ENCODE data around the gene APLP2.
"Not testable (repeated sequence)": the region's sequence is repeated elsewhere in the genome, so short reads cannot be mapped to it uniquely, and the experiment has no call there.

The APLP2 gene

DNA sequence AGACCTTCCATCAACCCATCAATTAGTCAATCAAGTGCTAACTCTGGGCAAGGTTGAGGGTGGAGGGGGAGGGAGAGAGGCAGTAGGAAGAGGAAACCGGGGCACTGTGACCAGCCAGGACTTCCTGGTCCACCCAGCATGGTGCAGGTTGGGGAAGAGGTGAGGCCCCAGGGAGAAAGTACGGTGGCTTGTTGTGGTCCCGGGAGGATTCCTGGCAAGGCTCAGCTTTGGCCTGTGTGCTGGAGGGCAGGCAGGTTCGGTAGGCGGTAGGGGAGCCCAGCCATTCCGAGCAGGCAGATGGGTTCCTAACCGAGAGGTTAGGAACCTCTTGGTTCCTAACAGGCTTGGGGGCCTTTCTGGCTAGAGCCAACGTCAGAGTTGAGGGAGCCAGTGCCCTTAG, 100.7 kb downstream of the APLP2 start:
- TF ChIP-seq POLR2A (IDR thresholded peaks at IDR 0.05; ENCODE audit: extremely low read depth, insufficient read length) (no peak), MYC (IDR thresholded peaks at IDR 0.05; ENCODE audit: low read depth, low read length) (no peak), MAX (IDR thresholded peaks at IDR 0.05; ENCODE audit: low read depth, low read length) (no peak), CTCF (IDR thresholded peaks at IDR 0.05; ENCODE audit: low read depth, low read length) (no peak)
- no peak for DNase-seq (ENCODE audit: low read depth)
- H3K4me3 ChIP-seq (ENCODE audit: low read depth, low read length), result no peak overlapping the region

DNA sequence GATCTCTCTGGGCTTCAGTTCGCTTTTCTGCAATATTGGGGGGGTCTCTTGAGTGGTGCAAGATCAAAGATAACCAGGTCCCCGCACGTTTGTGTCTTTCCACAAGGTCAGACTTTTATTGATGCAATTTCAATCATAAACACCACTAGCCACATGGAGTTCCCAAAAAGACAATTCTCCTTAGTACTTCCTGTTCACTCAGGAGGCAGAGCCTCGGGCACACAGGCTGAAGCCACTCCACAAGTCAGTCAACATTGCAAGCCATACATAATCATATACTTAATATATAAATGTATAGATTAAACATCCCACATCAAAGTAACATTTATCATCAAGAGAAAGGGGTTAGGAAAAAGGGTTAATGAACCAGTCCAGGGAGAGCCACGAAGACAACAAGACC, 101.8 kb downstream of the APLP2 start:
- DNase-seq (ENCODE audit: low read depth), result no peak
- TF ChIP-seq CTCF (IDR thresholded peaks at IDR 0.05; ENCODE audit: low read depth, low read length) (no peak), MAX (IDR thresholded peaks at IDR 0.05; ENCODE audit: low read depth, low read length) (no peak), MYC (IDR thresholded peaks at IDR 0.05; ENCODE audit: low read depth, low read length) (no peak), POLR2A (IDR thresholded peaks at IDR 0.05; ENCODE audit: extremely low read depth, insufficient read length) (no peak)
- H3K4me3 ChIP-seq (ENCODE audit: low read depth, low read length), result no peak overlapping the region

- not testable (repeated sequence) for DNase-seq (ENCODE audit: low read depth); H3K4me3 ChIP-seq (ENCODE audit: low read depth, low read length)
These were observed 102.3 kb downstream of the APLP2 start for GRCh38 chr11:130172001-130172400.

GRCh38 chr11:130174642-130175041, 104.9 kb downstream of the APLP2 start:
- DNase-seq (ENCODE audit: low read depth), result no peak
- H3K4me3 ChIP-seq (ENCODE audit: low read depth, low read length), result no peak overlapping the region
- TF ChIP-seq POLR2A (IDR thresholded peaks at IDR 0.05; ENCODE audit: extremely low read depth, insufficient read length) (no peak), MYC (IDR thresholded peaks at IDR 0.05; ENCODE audit: low read depth, low read length) (no peak), CTCF (IDR thresholded peaks at IDR 0.05; ENCODE audit: low read depth, low read length) (no peak), MAX (IDR thresholded peaks at IDR 0.05; ENCODE audit: low read depth, low read length) (no peak)

DNA sequence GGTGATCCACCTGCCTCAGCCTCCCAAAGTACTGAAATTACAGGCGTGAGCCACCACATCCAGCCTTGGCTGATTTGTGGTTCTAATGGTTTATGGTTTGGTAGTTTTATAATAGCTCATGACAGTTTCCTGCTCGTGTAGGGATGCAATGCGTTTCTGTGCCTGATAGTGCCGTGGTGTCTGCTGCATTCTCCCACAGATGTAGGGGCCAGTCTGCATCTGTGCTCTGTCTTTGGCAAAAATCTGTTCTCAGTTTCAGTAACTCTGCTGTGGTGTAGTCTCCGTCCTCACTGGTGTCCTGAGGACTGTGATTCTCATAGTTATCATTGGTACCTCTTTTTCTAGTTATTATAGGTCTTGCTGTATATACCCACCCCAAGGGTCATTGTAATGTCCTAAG, 106.2 kb downstream of the APLP2 start:
- DNase-seq (ENCODE audit: low read depth), result no peak
- no peak overlapping the region for H3K4me3 ChIP-seq (ENCODE audit: low read depth, low read length)
- TF ChIP-seq MYC (IDR thresholded peaks at IDR 0.05; ENCODE audit: low read depth, low read length) (no peak), POLR2A (IDR thresholded peaks at IDR 0.05; ENCODE audit: extremely low read depth, insufficient read length) (no peak), CTCF (IDR thresholded peaks at IDR 0.05; ENCODE audit: low read depth, low read length) (no peak), MAX (IDR thresholded peaks at IDR 0.05; ENCODE audit: low read depth, low read length) (no peak)

DNA sequence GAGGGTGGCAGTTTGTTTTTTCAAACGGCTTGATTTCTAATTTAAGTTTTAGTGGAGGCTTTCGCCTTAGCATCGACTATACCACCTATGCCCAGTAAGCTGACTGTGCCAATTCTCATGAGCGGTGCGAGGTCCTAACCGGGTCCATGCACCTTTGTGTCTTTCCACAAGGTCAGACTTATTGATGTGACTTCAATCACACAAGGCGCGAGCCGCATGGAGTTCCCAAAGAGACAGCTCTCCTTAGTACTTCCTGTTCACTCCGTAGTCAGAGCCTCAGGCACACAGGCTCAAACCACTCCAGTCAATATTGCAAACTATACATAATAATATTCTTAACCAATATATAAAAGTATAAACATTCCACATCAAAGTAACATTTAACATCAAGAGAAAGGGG, 108.1 kb downstream of the APLP2 start:
- DNase-seq (ENCODE audit: low read depth), result no peak
- H3K4me3 ChIP-seq (ENCODE audit: low read depth, low read length), result no peak overlapping the region
- TF ChIP-seq MAX (IDR thresholded peaks at IDR 0.05; ENCODE audit: low read depth, low read length) (no peak), POLR2A (IDR thresholded peaks at IDR 0.05; ENCODE audit: extremely low read depth, insufficient read length) (no peak), CTCF (IDR thresholded peaks at IDR 0.05; ENCODE audit: low read depth, low read length) (no peak), MYC (IDR thresholded peaks at IDR 0.05; ENCODE audit: low read depth, low read length) (no peak)
